Measurements from ENCODE around the gene PDLIM5. TPM values are rescaled to one million over a fixed set of nuclear protein-coding genes. Genes with fewer than 3 reads are reported as not detected.

PDLIM5 gene
- total and polyA plus RNA-seq, 2 of the 8 experiments (the other 6 are each of a cell fraction or from before 2014, with no cell fraction given): 37.3 to 62.1 TPM

- no peak for TF ChIP-seq CTCF (IDR thresholded peaks at IDR 0.05; ENCODE audit: control extremely low read depth in 1 of 3, insufficient read depth in 1 of 3, low read depth in 1 of 3, low read length in 3 of 3)
- no peak for TF ChIP-seq TBP (IDR thresholded peaks at IDR 0.05; ENCODE audit: low read depth, low read length)
- no peak for TF ChIP-seq EP300 (IDR thresholded peaks at IDR 0.05; ENCODE audit: borderline replicate concordance in 1 of 2, low read depth in 2 of 2, low read length in 2 of 2)
Observed at GRCh38 chr4:94654714-94655113, 203.0 kb downstream of the PDLIM5 start (continued).

Measured in H1 (cell line).